ENCODE measurements around the gene ZNF438. TPM values are rescaled to one million over a fixed set of nuclear protein-coding genes. Genes with fewer than 3 reads are reported as not detected.
"Not testable (repeated sequence)": the region's sequence is repeated elsewhere in the genome, so short reads cannot be mapped to it uniquely, and the experiment has no call there.

ZNF438 gene
- total and polyA plus RNA-seq, 2 of the 4 experiments (the other 2 are of a cell fraction): 1.8 to 2.9 TPM

GRCh38 chr10:31039006-31039405 lies 7.3 kb upstream of the ZNF438 start:
- H3K36me3 ChIP-seq (ENCODE audit: control insufficient read depth, insufficient read depth, low read length); H3K56ac ChIP-seq (ENCODE audit: extremely low read depth, insufficient read depth, low read length); H3K9me3 ChIP-seq (ENCODE audit: control insufficient read depth, insufficient read depth, low read length); H3K23ac ChIP-seq (ENCODE audit: low read depth, low read length); DNase-seq; ATAC-seq (ENCODE audit: low read depth); H3K9me1 ChIP-seq (ENCODE audit: insufficient read depth, low read length); intact Hi-C loops (cut with micrococcal nuclease); H2AK9ac ChIP-seq (replicated peaks; ENCODE audit: low read depth, low read length, poor library complexity); H4K91ac ChIP-seq (ENCODE audit: insufficient read depth, low read depth, low read length); H4K8ac ChIP-seq (ENCODE audit: low read depth in 2 of 2, low read length in 2 of 2); BruUV-seq (replicated peaks); H4K5ac ChIP-seq (ENCODE audit: low read depth, low read length); H3K27ac ChIP-seq (ENCODE audit: insufficient read depth, low read length); H3K27me3 ChIP-seq (ENCODE audit: control insufficient read depth, insufficient read depth, low read length); H3K79me1 ChIP-seq (ENCODE audit: low read depth in 1 of 2, low read length in 2 of 2); H3K4me2 ChIP-seq (ENCODE audit: low read depth, low read length); dilution Hi-C loops (cut with HindIII; ENCODE audit: low sequenced_read_pairs, unreplicated experiment); H2AK5ac ChIP-seq (ENCODE audit: low read depth, low read length); POLR2A ChIA-PET (ENCODE audit: unreplicated experiment); H3K18ac ChIP-seq (ENCODE audit: low read depth, low read length); H3K4ac ChIP-seq (ENCODE audit: low read depth, low read length); H4K20me1 ChIP-seq (ENCODE audit: insufficient read depth, low read length); H3K9ac ChIP-seq (ENCODE audit: low read depth, low read length); in situ Hi-C loops (cut with MboI; ENCODE audit: low sequenced_read_pairs); H2BK5ac ChIP-seq (ENCODE audit: low read depth, low read length, poor library complexity, severe bottlenecking); H3K4me3 ChIP-seq (ENCODE audit: insufficient read depth, low read depth, low read length); H2AFZ ChIP-seq (replicated peaks; ENCODE audit: low read length, poor library complexity); H3K4me1 ChIP-seq (ENCODE audit: control insufficient read depth, insufficient read depth, low read length): not testable (repeated sequence)
- Histone ChIP-seq H2BK120ac (ENCODE audit: low read depth, low read length) (peak overlapping the region; percentile 26; the same call in 1 of the 2 replicates), H3K14ac (replicated peaks; ENCODE audit: low read depth, low read length) (peak overlapping the region; percentile 41; the same call in 1 of the 2 replicates), H2BK20ac (ENCODE audit: low read depth, low read length) (peak overlapping the region; percentile 87), H2BK15ac (ENCODE audit: low read depth, low read length) (peak overlapping the region; percentile 72; the same call in 2 of the 3 replicates)
- WGBS, 2 experiments (ENCODE audit: extremely low coverage in 2 of 2, insufficient read length in 1 of 2): no CpG with 5 or more reads among the region's 2 CpGs
- CTCF ChIA-PET: interaction anchor here (0.6 kb wide), 1 partner anchor 90 kb away, joined by 3 read pairs; no protein-coding TSS in a partner anchor
